GM11168 (cell line): Measurements from ENCODE around the gene SPDYE2B.
"Not testable (repeated sequence)": the region's sequence is repeated elsewhere in the genome, so short reads cannot be mapped to it uniquely, and the experiment has no call there.

Experiments
- in situ Hi-C: fragments of 300-500 bp; cut with MboI; formaldehyde crosslinking; loops from one replicate; pipeline ENCODE4 v1.12.0; 2022; ENCODE audit warnings: low sequenced_read_pairs; ENCODE audit not compliant: unreplicated experiment

The SPDYE2B gene

DNA sequence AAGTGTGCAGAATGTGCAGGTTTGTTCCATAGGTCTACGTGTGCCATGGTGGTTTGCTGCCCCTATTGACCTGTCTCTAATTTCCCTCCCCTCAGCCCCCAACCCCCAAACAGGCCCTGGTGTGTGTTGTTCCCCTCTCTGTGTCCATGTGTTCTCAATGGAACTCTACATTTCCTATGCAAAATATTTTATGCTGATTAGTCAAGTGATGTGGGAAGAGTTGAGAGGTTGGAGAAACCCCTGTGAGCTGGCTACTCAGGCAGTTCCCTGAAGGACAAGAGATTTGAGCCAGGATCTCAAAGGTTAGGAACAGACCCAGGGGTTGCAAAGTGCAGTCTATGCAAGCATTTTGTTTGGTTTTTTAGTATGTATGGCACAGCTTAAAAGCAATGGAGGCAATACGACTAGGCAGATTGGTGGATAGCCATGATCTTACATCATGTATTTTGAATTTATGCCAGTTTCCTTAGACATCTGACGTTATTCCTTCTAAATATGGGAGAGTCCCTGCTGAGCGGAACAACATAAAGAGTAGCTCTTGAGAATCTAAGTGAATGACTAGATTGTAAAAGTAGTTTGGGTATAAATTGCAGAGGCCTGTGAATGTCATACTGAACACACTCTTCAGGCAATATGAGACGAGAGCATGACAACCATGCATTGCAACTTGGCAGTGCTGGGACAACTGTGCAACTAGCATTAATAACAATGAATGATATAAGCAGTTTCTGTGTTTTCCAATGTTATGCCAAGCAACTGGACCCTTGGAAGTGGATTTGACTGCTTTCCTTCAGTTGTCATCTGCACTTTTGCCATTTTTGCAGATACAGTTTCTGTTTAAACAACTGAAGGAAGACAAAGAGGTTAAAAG is 47.8 kb downstream of the SPDYE2B start:
- in situ Hi-C loops = not testable (repeated sequence)

- in situ Hi-C loops = not testable (repeated sequence)
These were observed 49.0 kb downstream of the SPDYE2B start for GRCh38 chr7:102698962-102699750.
